GM06990 (cell line): Measurements from ENCODE around the gene RUNX3.
A peak's percentile ranks its signal among the peaks of the same experiment; 100 is the strongest.

Experiments
- DNase-seq: peaks from one replicate; pipeline ENCODE4 v3.0.0-alpha.2; 2011; ENCODE audit not compliant: insufficient read length; ENCODE audit errors: extremely low read depth
- H3K27me3 ChIP-seq: replicated peaks from 2 replicates; pipeline ENCODE4 v1.6.0; 2011; ENCODE audit warnings: low read length; ENCODE audit not compliant: control insufficient read depth, insufficient read depth
- H3K36me3 ChIP-seq: 2 replicates; pipeline ENCODE4 v1.5.1; 2011; ENCODE audit warnings: low read length; ENCODE audit not compliant: control insufficient read depth, insufficient read depth
- H3K4me3 ChIP-seq: replicated peaks from 2 replicates; pipeline ENCODE4 v1.5.1; 2011; ENCODE audit warnings: low read depth, mild to moderate bottlenecking, control low read depth, low read length
- TF ChIP-seq, protein P1 (sequence below): IDR thresholded peaks from 2 replicates; pipeline ENCODE4 v1.5.1; 2011; ENCODE audit warnings: low read length, control low read depth, mild to moderate bottlenecking, inconsistent platforms; ENCODE audit not compliant: insufficient read depth, poor library complexity, severe bottlenecking

Gene RUNX3

DNA sequence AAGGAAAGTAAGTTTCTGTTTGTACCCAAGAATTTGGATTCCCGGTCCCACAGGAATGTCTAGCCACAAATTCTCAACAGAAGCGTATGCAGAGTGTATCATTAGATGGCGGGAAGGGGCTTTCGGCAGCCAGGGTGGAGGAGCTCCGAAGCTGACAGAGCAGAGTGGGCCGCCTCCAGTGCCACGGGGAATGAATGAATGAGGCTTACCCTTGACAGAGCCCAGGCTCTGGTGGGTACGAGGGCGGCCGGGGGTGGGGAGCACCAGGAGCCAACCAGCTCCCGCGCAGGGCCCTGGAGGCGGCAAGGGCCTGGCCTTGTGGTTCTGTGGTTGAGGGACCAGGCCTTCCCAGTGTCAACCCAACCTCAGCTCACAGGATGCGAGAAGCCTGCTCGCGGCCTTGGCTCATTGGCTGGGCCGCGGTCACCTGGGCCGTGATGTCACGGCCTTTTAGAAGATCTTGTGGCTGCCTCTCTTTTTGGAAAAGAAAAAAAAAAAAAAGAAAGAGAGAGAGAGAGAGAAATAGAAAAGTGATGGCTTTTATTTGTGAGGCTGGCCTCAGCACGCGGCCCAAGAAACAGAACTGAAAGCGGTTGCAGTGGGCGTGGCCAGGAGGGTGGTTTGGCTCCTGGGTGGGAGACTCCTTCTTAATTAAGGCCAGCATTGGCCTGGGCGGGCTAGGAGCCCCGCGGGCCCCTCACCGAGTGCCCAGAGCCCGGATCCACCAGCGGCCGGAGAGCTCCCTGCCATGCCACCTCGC, 34.9 kb upstream of the RUNX3 start:
- peaks cover 4% of the 10 kb centered on the region; the same call in 1 of the 2 replicates for H3K36me3 ChIP-seq
- H3K4me3 ChIP-seq: peak overlapping the region; percentile 87
- DNase-seq: peak; percentile 97
- TF ChIP-seq, protein P1, sequence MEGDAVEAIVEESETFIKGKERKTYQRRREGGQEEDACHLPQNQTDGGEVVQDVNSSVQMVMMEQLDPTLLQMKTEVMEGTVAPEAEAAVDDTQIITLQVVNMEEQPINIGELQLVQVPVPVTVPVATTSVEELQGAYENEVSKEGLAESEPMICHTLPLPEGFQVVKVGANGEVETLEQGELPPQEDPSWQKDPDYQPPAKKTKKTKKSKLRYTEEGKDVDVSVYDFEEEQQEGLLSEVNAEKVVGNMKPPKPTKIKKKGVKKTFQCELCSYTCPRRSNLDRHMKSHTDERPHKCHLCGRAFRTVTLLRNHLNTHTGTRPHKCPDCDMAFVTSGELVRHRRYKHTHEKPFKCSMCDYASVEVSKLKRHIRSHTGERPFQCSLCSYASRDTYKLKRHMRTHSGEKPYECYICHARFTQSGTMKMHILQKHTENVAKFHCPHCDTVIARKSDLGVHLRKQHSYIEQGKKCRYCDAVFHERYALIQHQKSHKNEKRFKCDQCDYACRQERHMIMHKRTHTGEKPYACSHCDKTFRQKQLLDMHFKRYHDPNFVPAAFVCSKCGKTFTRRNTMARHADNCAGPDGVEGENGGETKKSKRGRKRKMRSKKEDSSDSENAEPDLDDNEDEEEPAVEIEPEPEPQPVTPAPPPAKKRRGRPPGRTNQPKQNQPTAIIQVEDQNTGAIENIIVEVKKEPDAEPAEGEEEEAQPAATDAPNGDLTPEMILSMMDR: no peak
- H3K27me3 ChIP-seq: no peaks in the 10 kb centered on the region

DNA sequence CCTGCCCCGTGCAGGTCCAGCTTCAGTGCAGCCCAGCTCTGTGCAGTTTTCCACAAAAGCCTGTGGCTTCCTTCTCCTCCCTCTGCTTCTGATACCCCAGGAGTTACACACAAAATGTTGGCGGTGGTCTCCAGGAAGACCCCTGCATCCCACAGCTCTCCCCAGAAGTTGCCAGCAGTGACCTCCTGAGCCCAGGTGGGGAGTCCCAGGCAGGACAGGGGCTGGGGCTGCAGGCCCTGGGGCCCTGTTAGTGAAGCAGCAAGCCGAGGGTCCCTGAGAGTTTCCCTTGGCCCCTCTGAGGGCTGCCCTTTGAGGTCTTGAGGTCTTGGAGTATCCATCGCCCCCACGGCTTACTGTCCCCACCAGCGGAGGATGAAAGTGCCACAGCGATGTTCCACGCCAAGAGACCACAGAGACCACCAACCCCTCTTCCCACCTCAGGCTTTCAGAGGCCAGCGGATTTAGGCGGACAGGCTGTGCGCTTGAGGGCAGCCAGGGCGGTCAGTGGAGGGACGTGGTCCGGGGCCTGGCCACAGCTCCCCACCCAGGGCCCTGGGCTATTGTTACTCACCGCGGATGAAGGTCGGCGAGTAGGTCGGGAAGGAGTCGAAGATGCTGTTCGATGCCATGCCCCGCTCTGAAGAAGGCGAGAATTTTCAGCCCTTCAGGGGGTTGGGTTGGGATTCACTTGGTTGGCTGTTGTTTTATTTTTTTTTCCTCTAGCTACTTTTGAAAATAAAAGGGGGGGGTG, 34.0 kb upstream of the RUNX3 start:
- TF ChIP-seq, protein P1: no peak
- H3K27me3 ChIP-seq: no peaks in the 10 kb centered on the region
- DNase-seq: no peak
- H3K4me3 ChIP-seq: peak overlapping the region; percentile 87
- peaks cover 5% of the 10 kb centered on the region for H3K36me3 ChIP-seq

DNA sequence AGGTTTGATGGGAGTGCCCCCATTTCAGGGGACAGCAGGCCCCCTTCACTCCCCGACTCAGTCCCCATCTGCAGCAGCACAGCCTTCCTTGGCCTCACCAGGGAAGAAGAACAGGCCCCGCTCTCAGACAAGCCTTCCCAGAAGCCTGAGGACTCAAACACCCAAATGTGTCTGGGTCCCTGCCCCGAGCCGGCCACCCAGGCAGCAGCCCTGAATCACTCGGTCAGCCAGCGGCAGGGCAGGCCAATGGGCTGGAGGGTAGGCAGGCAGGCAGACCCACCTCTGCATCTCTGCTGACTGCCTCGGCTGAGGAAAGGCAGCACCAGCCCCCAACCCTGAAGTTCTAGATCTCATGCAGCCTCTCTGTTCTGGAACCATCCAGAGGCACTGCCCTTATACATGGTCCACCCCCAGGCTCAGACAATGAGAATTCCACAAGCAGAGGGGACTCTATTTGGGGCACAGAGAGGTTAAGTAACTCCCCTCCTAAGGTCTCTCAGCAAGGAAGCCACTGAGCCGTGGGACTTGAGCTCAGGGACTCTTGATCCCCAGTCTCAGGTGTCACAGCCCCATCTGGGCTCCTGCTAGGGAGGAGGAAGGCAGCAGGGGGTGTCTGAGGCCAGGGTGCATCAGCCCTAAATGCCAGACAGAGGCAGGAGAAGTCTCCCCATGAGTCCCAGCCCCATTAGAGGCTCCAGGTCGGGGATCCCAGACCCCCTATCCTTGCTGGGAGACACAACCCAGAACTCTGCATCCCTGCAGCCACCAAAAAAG, 33.2 kb upstream of the RUNX3 start:
- no peak for DNase-seq
- Histone ChIP-seq H3K4me3 (peak overlapping the region; percentile 87), H3K27me3 (no peaks in the 10 kb centered on the region), H3K36me3 (peaks cover 6% of the 10 kb centered on the region)
- TF ChIP-seq, protein P1: peak; percentile 58

DNA sequence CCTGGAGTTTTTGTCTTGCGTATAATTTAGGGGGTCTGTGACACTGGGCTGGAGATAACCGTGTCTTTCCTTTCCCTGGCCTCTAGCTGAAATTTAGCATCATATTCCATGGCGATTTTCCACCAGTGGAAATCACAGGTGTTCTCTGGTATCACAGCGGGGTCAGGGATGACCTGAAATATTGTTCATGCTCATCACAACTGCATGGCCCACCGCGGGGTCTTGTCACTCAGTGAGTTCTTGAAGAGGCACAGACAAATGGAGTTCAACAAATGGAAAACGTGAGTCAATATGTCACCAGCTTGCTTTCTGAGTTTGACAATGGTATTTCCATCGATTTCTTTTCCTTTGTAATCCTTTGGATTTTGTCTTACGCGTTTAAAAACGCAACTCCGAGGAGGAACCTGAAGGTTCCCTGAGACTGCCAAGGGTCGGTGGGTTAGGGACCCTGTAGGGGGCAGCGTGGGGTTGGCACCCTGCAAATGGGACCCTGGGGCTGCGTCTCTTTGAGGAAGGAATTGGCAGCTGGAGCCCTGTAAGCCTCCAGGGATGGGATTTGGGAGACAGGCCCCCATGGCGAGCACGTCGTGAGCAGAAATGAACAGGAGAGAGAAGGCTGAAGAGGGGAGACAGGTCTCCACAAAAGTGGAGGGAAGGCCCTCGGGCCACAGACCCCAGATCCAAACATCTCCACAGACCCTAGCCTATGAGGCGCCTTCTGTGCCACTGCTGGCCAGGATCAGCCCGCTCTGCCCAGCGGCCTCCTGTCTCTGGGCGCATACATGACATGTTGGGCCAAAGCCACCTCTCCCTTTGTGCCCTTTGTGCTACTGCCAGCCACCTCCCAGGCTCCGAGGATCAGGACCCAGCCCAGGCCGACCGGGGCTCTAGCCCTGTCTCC, 32.1 kb upstream of the RUNX3 start:
- no peaks in the 10 kb centered on the region for H3K27me3 ChIP-seq

More for the DNA sequence above, 32.1 kb upstream of the RUNX3 start:
- peak overlapping the region; percentile 87 for H3K4me3 ChIP-seq
- H3K36me3 ChIP-seq: peaks cover 6% of the 10 kb centered on the region
- TF ChIP-seq, protein P1: no peak
- DNase-seq: no peak
